ENCODE measurements around the gene PAXIP1. TPM values are rescaled to one million over a fixed set of nuclear protein-coding genes. Genes with fewer than 3 reads are reported as not detected.

Gene PAXIP1
- total RNA-seq, 1 experiment from 2014 or later = 10.2 TPM

DNA sequence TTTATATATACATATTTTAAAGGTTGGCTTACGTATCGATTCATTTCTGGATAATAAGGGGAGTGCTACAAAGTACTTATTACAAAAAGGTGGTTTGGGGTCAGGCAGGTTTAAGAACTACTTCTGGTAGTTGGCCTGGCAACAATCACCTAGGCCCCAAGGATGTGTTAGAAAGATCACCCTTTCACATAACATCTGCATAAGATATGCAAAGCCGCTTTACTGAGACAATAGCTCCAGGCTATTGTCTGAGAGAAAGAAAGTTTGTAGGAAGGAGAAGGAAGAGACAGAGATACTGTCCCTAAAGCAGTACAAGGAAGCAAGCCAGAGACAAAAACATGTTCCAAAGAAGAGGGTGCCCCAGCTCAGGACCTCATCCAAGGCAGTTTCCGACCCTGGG is 6.2 kb downstream of the PAXIP1 start:
- DNase-seq (ENCODE audit: low read depth) = no peak

DNA sequence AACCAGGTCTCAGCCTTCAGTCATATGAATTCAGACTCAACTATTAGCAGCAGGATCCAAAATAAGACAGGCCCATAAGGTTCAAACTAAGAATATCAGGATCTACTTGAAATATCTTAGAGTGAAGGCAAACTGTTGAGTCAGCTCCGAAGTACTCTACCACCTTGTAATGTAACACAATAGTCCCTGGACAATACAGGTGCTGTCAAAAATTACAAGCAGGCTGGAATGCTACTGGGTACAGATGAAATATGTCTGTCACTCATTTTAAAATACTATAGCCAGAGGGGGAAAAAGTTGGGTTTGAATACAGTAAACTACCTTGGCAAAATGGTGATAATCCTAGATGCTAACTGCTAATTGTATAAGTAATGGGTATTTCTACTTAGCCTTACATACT is 6.8 kb downstream of the PAXIP1 start:
- DNase-seq (ENCODE audit: low read depth) = no peak

GRCh38 chr7:154994996-154995395 is 7.9 kb downstream of the PAXIP1 start:
- no peak for DNase-seq (ENCODE audit: low read depth)

- DNase-seq (ENCODE audit: low read depth) = no peak
Measured at GRCh38 chr7:154990964-154991540, 11.9 kb downstream of the PAXIP1 start.

DNA sequence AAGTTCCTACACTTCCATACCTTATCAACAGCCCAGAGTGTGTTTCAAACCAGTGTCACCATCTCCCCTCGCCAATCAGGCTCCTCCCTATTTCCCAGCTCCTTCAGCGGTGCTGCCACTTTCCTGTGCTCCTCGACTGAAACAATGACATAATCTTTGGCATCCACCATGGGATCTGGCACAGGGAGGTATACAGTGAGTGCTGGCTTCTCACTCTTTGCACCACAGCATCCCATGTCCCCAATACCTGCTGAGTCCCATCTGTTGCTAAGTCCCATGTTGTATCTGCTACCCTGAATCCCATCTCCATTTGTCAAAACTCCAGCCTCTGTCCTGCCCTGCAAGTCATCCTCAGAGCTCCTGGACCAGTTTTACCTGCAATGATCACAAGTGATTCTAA is 15.4 kb downstream of the PAXIP1 start:
- no peak for DNase-seq (ENCODE audit: low read depth)

DNA sequence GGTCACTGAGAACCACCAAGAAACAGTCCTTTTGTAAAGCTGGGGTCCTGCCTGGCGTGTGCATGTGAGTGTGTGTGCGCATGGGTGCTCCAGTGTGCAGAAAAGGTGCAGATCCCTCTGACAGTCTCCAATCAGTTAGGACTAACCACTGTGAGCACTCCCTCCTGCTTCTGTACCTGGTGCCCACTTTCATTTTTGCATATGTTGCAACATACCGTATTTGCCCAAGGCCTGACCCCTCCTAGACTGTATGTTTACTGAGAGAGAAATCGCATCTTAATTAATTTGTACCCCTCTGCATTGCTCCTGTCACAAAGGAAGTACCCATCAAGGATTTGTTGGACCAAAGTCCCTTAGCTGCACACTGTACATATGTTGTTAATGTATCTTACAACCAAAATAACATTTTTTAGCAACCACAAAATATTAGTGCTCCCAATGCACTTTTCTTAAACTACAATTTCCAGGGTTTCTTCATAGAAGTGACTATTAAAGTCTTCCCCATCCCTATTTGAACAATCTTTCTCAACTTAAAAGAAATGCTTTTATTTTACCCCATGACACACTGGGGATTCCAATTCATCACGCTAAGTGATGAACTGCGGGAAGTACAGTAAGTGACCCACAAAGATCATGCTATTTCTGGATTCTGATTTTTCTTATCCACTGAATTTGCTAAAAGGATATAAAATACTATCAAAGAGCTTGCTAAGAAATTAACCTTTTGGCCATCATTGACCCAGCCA is 16.6 kb downstream of the PAXIP1 start:
- no peak for DNase-seq (ENCODE audit: low read depth)

GRCh38 chr7:154985230-154985629 is 17.7 kb downstream of the PAXIP1 start:
- DNase-seq (ENCODE audit: low read depth) = no peak

GRCh38 chr7:154984601-154985188 is 18.2 kb downstream of the PAXIP1 start:
- no peak for DNase-seq (ENCODE audit: low read depth)

DNA sequence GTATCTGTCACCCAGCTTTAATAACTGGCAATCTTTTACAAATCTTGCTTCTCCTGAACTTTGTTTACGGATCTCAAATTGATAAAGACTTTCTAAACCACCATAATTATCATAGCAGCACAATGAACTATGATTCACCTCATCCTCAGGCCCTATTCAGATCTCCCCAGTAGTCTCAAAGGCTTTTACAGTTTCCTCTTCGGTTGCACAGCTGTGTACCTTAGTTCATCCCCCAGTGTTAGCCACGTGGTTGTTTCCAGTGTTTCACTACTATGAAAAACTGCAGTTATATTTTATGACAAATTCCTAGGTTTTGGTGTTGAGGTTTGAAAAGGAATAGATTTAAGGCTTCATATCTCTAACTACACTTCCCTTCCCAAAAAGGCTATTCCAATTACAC is 24.9 kb downstream of the PAXIP1 start:
- no peak for DNase-seq (ENCODE audit: low read depth)

DNA sequence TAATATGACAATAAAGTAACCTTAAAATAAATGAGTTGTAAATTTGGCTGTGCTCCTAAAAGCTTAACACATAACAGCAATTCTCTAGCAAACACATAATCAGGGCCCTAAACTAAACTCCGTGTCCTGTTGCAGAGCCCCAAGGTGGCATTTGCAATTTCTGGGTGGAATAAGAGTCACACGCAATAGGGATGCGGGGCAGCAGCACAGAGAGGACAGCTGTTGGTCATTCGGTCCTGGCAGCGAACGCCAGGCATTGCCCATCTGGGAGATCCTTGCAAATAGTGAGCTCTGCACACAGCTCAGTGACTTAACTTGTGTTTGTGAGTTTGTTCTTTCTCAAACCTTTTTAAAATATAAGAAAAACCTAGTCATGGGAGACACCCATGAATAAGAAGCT is 25.7 kb downstream of the PAXIP1 start:
- no peak for DNase-seq (ENCODE audit: low read depth)

DNA sequence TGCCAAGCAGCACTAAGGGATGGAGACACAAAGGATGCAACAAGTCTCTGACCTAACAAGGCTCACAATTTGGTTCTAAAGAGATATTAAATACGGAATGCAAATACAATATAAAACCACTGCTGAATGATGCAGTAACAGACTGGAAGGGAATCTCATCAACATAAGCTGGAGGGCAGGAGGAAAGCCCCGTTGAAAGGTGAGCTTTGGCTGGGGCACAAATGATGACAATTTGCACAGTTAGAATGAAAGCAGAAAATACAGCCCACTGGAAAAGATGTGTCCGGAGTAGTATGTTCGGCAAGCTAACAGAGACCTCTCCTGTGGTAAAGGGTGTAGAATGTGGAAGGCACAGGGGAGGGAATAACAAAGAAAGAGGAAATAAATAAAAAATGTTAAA is 26.1 kb downstream of the PAXIP1 start:
- no peak for DNase-seq (ENCODE audit: low read depth)

- DNase-seq (ENCODE audit: low read depth) = no peak
Measured at GRCh38 chr7:154975984-154976383, 26.9 kb downstream of the PAXIP1 start.

DNA sequence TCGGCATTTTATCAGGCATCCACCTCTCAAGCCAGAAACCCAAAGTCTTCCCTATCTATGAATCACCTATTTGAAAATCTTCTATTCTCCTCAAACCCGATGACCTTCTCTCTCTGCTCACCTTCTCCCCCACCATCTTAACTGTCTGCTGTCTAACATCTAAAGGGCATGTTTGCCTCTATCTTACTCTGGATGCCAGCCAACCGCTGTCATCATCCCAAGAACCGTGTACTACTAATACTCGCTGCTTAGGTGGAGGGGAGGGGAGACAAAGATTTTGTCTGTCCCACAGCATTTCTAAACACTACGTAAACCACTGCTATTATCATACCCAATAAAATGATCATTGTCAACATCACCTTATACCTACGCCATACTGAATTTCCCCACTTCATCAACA is 29.5 kb downstream of the PAXIP1 start:
- DNase-seq (ENCODE audit: low read depth) = no peak

DNA sequence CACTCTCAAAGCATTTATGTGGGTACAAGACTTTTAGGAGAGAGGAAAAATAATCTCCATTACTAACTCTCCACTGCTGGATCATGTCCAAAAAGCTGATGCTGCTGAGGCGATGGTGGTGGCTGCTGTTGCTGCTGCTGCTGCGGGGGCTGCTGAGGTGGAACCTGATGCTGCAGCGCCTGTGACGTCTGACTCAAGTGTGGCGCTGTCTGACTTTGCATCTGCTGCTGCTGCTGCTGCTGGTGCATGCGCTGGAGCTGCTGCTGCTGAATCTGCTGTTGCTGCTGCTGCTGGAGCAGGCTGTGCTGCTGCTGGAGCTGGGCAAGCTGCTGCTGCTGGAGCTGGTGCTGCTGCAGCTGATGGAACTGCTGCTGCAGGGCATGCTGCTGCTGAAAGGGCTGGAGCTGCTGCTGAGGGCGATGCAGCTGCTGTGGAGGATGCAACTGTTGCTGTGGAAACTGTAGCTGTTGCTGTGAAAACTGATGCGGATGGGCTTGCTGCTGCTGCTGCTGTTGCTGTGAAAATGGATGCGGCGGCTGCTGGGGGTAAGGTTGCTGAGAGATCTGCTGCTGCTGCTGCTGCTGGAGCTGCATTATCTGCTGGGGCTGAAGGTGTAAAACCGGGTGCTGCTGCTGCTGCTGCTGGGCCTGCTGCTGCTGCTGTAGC is 34.5 kb downstream of the PAXIP1 start:
- no peak for DNase-seq (ENCODE audit: low read depth)

GRCh38 chr7:154967401-154967955 is 35.4 kb downstream of the PAXIP1 start:
- DNase-seq (ENCODE audit: low read depth) = no peak

GRCh38 chr7:154965014-154965413 is 37.9 kb downstream of the PAXIP1 start:
- no peak for DNase-seq (ENCODE audit: low read depth)

GRCh38 chr7:154960063-154960790 is 42.7 kb downstream of the PAXIP1 start:
- no peak for DNase-seq (ENCODE audit: low read depth)

- DNase-seq (ENCODE audit: low read depth) = no peak
Measured at GRCh38 chr7:154956427-154956826, 46.5 kb downstream of the PAXIP1 start.

DNA sequence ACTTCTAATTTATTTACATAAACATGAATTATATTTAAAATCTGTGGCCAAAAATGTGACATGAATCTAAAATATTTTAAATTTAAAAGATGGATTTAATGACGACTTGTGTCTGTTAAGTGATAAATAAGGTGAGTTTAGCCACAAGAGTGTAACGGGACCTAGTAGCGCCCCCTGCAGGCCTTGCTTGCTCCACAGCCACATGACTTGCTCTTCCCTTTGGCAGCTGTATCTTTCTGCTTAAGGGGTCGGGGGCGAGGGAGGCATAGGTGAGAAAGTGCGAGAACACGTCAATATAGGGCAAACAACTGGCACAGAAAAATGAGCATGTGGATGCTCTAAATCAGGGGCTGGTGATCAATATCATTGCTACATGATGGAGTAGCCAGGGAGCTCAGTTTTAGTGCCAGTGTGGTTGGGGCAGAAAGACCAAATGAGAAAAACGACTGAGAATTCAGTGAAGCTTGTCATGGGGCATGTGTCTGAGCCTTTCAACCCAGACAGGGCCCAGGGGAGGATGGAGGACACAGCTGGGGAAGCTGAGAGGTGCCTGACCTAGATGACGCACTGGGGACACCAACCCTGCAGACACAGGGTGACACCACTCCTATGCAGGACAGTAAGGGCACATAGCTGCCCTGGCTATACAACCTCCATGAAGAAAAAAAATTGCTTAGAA is 49.8 kb downstream of the PAXIP1 start:
- DNase-seq (ENCODE audit: low read depth) = peak; percentile 15

GRCh38 chr7:154950960-154951359 is 52.0 kb downstream of the PAXIP1 start:
- DNase-seq (ENCODE audit: low read depth) = no peak

DNA sequence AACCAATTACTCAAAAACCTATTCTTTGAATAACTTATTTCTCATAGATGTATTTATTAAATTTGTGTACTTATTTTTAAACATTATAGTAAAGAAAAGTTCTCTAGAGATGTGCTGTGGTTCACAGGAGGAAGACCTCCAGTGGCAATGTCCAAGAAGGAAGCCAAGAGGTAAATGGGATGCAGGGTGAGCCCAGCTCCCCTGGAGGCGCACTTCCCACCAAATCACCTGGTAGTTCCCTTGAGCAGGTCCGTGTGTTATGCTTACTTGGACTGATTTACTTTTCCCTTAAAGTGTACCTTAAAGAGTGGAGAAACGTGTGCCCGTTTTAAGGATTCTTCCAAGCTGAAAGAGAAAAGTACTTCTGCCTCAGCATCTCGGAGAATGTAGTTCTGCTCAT is 55.3 kb downstream of the PAXIP1 start:
- DNase-seq (ENCODE audit: low read depth) = no peak
